IPS-NIHi11 (cell line): ENCODE data around the gene ANKHD1.

Experiments used
- DNase-seq: peaks from one replicate; pipeline ENCODE4 v3.0.0; 2012; ENCODE audit warnings: mixed read lengths, low spot score

The ANKHD1 gene

DNA sequence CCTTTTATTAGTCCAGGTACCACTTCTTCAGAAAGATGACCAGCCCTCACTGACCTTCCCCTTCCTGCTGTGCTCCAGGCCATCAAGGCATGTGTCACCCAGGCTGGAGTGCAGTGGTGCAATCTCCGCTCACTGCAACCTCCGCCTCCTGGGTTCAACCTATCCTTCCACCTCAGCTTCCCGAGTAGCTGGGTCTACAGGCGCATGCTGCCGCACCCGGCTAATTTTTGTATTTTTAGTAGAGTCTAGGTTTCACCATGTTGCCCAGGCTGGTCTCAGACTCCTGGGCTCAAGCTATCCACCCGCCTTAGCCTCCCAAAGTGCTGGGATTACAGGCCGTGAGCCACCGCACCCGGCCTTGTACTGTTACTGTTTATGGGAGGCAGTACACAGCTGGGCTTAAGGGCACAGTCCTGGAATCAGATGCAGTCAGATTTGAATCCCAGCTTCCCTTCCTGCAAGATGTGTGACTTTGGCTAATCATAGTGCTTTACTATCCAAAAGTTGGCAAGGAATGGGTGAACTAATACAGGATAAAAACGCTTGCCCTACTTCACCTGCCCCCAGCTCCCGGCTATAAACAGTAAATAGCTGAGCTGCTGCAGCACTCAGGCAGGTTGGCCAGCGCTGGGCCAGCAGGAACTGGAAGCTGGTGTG is 145.3 kb downstream of the ANKHD1 start:
- no peak for DNase-seq

DNA sequence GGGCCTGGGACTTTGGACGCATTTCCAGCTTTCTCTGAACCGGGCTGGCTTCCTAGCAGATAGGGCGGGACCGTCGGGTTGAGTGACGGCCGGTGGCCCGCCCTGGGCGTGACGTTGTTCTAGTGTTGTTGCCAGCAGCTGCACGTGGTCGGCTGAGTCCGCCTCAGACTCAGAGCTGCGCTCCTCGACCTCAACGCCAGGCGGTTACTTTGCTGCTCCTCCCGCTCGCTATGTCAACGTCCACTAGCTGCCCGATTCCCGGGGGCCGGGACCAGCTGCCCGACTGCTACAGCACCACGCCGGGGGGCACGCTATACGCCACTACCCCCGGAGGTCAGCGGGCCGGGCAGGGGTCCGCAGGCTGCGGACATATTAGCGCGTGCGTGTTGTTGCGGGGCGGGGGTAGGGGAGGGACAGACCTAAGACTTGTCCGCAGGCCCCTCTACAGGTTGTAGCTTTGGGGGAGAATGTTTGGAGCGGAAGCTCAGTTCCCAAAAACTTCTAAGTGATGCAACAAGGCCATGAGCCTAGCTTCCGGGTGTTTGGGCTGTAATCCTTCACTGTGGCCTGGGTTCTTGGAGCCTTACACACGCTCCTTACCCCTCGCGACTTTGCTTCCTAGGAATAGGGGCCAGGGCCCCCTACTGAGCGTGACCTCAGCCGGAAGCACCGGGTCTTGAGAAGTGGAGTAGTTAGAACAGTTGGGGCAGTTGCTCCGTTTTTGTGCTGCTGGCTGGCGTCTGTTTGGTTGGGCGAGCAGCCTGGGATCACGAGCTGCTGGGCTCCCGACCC is 146.1 kb downstream of the ANKHD1 start, which contains the start of gene EIF4EBP3:
Gene EIF4EBP3, plus strand, starts transcription at position 155 of the 792 bp plus-strand sequence. Its CDS starts 76 bp downstream, at position 231.
- DNase-seq: peak; percentile 94

DNA sequence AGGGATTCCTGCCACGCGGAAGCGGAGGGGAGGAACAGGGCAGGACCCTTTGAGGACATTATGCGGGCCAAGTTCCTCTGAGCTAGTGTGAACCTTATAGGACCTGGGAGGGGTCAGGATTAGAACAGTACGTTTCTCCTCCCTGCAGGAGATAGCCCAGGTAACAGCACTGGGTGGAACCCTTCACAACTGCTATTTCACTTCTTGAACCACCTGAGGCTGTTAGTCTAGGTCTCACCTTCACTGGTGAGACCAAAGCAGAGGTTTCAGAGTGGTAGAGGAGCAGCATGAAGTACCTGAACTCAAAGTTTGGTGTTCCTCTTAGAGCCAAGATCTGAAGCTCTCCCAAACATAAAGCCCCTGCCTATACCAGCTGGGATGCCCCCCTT is 146.7 kb downstream of the ANKHD1 start:
- no peak for DNase-seq

DNA sequence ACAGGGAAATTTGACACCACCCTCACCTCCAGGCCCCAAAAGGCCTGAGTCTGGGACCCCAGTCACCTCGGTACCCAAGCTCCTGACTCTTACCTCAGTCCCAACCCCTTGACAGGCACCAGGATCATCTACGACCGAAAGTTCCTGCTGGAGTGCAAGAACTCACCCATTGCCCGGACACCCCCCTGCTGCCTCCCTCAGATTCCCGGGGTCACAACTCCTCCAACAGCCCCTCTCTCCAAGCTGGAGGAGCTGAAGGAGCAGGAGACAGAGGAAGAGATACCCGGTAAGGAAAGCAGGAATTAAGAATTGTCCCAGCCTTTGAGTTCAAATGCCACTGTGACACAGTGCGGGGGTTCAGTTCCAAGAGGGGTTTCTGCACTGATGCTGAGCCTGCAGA is 147.2 kb downstream of the ANKHD1 start:
- no peak for DNase-seq

DNA sequence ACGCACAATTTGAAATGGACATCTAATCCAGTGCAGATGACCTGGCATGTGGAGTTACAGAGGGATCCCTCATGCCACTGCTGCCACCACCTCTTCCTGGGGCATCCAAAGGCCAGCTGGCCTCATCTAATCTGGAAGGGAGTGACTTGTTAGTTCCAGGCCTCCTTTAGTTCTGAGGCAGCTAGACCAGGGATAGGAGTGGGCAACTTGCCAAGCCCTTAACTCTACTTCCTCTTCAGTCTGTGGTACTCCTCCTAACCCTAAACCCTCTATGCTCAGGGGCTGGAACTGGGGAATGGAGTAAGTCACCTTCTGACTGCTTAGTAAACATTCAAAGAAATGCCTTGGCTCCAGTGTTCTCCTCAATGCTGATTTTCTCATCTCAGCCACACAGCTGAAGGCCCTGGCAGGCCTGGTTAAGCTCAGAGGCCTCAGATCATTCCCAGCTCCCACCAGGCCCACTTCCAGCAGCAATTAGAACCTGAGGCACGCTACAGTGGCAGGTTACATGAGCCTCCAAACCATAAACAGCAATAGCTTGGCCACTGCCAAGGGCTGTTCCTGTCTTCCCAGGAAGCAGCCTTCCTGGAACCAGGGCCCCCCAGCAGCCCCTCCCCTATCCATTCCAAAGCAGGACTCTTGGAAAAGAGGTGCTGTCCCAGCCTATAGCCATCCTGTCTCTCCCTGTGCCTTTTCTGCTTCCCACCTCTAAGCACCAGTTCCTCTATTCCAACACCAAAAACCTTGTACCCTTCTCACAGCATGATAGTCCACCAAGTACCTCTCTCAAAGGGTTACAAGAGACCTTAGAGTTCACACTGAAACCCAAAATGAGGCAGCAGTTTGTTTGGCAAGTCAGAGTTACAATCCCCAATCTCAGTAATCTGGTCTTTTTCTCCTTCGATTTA is 147.9 kb downstream of the ANKHD1 start:
- no peak for DNase-seq

DNA sequence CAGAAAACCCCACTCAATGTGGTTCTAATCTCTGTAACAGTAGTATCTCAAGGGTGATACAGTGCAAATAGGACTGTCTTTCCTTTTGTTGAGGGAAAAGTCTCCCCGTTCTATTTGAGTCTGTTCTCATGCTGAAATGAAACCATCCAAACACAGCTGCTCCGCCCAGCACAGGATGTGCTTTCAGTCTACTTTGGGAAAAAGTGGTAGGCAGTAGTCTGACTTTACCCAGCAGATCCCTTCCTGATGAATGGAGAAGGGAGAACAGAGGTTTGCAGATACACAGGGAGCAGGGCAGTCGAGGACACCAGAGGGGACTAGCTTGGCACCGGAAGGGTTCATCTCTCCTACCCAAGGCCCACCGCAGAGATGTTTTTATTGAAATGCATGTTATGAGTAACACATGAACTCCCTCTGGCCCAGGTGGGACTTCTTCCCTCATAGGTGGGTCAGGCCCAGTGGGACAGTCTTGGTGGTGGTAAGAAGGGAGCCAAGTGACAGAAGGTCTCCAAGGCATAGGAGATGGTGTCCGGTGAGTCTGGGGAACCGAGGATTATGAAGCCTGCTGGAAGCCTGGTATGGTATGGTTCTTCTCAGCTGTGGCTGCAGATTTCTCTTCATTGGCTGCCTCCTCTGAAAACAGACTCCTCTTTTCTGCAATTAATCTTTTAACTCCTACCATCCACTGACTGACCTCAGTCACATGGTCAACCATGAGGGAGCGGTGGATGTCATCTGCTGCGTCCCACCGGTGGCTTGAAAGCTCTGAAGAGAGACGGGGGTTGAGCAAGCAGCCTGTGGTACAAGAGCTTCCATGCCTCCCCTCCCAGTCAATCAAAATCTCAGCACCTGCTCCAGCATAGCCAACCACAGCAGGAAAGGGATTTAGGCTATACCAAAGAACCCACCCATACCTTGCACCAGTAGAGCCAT is 148.8 kb downstream of the ANKHD1 start:
- no peak for DNase-seq

DNA sequence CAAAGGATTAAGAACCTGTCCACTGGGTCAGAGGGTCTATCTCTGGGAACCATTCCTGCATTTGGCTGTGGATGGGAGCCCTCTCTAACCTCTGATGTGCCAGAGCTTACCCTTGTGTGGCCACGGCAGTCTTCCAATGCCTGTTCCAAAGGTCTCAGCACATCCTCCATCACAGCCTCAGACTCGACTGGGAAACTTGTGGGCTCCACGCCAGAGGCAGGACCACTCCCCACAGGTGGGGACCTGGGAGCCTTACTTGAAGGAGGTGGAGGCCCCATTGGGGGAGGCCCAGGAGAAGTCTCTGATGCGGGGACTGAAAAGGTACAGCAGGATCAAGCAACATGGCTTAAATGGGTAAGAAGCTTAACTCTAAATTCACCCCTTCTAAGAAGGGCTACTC is 150.2 kb downstream of the ANKHD1 start:
- DNase-seq: no peak

DNA sequence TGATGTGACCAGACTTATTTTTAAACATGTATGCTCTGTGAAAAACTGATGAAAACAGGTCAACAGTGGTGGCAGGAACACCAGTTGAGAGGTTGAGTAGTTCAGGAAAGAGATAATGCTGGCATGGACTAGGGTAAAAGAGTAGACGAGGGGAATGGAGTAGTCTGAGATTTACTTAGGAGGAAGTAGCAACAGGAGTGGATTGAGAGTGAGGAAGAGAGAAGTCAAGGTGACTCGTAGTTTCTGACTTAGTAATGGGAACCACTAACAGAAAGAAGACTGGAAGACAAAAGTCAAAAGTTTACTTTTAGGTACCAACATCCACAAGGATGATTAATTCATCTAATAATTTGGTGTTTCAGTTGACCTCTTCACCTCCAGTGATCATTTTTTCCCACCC is 152.0 kb downstream of the ANKHD1 start:
- DNase-seq: no peak

DNA sequence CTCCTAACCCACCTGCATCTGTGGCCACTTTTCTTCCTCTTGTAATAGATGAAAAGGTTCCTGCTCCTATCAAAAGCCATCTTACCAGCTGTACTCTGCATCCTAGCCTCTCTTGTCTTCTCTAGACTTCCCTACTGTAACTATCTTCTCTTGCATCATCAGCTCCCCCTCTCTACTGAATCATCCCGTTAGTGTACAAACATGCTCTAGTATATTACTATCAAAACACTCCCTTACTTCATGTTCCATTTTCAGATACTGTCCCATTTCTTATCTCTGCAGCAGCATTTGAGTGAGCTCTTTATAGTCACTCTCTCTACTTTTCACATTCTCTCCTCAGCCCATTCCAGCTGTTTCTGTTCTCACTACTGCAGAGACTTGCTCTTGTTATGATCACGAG is 152.8 kb downstream of the ANKHD1 start:
- DNase-seq: no peak

DNA sequence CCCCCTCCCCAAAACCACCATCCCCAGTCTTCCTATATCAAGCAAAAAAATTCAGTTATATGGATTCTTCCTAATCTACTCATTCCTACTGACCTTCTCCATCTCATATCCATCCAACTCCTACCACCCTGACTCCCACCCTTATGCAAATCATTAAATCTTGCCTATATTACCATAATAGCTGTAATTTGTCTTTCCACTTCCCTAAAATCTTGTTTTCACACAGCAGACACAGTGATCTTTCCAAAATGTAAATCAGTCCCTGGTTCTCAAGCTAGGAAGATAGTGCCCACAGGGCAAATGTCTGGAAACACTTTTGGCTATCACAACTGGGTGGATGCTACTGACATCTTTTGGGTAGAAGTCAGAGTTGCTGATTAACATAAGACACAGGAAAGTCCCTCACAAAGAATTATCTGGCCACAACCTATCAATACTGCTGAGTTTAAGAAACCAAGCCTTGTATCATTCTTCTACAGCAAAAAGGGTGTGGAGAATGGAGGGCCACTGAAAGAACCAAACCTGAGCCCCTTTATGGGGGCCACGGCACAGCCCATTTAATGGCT is 154.2 kb downstream of the ANKHD1 start:
- no peak for DNase-seq

DNA sequence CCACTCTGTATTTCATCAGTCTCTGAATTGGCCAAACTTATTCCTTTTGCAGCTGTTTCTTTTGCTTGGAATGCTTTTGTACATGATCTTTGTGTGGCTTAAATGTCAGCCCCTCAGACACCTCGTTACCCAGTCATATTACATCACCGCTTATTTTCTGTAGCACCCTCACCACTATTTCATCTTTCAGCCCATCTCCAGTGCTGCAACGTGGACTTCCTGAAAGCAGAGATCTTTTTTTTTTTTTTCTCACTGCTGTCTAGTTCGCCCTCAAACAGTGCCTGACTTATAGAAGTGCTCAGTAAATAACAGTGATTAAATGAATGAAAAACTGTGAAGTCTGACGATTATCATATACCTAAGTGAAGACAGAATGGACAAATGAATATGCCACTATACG is 154.8 kb downstream of the ANKHD1 start:
- DNase-seq: no peak

DNA sequence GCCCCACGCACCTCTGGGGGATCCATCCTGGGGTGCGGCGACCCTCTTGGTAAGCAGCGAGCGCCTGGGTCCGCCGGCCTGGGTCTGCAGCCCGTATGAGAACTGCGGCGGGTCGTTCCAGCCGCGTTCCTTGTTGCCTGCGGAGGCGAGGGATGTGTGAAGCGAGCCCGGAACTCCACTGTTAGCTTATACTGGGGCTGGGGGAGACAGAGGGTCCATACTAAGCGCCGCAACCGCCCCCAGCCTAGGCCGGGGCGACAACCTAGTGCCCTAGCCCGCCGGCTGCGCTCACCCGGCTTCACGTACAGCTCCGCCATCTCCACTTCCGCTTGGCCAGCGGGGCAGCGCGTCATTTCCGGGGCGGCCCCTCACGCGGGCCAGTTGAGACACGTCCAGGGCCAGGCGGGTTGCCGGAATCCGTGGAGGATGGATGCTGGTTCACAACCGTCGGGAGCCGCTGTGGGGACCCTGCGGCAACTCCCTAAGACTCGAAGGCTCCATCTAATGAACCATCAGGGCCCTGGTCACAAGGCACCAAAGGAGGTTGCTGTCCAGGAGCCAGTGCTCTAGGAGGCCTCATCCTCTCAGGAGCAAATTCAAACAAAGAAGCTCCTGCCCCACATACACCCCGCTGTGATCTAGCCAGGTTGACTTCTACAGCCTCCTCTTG is 155.6 kb downstream of the ANKHD1 start, which contains the start of gene SRA1:
Gene SRA1, minus strand, starts transcription at position 338 of the 670 bp plus-strand sequence. Its CDS starts 21 bp downstream, at position 317.
- peak; percentile 96 for DNase-seq

DNA sequence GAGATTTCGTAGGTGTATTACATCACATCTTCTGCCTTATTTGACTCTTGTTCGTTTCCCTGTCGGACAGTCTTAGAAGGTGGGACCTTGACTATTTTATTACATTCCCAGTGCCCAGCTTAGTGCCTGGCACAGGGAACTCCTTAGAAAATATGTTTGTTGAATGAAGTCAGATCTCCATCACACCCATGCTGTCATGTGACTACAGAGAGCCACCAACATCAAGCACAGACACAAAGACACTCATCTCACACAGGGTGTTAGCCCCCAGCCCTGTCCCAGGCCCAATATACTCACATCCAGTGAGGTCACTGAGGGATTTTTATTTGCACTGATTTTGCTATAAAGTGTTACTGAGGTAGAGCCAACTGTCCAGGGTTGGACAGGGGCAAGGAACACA is 156.3 kb downstream of the ANKHD1 start:
- DNase-seq: no peak

DNA sequence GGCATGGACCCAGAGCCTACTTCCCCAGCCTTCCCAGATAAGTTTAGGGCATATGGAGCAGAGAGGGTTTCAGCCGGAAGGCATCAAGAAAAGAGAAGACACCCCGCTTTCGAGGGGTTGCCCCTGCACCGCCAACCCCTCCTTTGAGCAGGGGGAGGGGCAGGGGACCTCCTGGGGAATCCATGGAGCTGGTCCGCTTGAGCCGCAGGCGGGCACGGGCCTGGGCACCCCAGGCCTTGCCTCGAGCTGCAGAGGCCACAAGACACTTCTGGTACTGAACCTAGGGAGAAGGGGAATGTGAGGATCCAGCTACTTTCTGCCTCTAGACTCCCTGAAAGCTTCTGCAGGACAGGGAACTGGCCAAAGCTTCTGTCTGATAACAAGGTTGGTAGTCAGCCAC is 156.9 kb downstream of the ANKHD1 start:
- DNase-seq: no peak

DNA sequence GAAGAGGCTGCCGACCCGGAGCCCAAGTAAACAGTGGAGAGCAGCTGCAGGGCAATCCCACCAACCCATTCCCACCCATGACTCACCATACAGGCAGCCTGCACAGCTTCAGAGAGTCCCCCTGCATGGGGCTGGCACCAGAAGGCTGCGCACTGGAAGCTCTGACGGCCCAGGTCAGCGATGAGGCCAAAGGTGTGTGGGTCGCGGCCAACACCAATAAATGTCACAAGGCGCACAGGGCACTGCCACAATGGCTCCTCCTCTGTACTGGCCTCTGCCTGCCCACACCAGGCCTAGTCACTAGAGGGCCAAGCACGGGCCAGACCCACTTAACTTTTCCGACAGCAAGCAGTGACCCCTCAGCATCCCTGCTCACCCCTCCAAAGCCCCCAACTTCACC is 158.6 kb downstream of the ANKHD1 start:
- DNase-seq: no peak

DNA sequence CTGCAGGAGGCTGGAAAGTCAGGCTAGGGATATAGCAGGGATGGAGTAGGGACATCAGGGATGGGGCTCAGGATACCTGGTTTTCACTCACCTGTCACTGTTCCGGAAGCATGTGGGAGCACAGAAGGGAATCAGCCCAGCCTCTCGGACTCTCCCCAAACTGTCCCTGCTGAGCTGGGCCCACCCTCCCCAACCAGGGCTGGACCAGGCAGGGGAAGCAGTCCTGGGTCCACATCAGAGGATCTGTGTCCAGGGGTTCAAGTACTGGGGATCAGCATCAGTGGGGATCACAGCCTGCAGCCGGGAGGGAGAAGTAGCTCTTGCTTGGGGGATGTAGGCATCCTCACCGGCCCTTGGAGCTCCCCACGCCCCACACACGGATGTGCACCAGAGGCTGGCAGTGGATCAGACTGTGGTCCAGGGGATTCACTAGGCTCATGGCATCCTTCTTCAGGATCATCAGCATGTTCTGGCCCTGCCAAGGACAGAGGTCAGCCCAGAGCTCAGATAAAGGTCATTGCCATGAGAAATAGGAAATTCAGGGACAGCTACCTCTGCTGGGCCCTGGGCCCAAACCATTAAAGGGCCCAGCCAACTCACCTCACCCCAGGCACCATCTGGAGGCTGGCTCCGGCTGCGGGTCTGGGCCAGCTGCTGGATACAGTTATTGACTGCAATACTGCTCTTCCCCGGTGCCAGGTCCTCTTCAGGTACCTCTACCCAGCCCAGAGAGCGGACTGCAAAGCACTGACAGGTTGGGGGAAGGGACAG is 160.3 kb downstream of the ANKHD1 start:
- no peak for DNase-seq

DNA sequence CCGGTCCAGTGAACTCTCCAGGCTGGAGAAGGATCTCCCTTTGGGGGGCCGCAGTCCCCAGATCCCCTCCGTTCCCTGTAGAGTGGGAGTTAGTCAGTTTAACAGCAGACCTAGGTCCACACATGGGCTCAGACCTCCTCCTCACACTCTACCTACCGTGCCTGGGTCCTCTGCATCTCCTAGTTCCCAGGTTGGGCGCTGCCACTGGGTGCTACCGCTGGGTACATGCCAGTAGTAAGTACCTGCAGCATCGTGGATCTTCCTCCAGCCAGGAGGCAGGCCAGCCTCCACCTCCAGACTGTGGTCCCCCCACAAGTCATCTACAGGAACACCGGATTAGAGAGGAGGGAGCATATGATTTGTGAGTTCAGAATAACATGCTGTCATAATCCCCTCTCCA is 162.0 kb downstream of the ANKHD1 start:
- no peak for DNase-seq

DNA sequence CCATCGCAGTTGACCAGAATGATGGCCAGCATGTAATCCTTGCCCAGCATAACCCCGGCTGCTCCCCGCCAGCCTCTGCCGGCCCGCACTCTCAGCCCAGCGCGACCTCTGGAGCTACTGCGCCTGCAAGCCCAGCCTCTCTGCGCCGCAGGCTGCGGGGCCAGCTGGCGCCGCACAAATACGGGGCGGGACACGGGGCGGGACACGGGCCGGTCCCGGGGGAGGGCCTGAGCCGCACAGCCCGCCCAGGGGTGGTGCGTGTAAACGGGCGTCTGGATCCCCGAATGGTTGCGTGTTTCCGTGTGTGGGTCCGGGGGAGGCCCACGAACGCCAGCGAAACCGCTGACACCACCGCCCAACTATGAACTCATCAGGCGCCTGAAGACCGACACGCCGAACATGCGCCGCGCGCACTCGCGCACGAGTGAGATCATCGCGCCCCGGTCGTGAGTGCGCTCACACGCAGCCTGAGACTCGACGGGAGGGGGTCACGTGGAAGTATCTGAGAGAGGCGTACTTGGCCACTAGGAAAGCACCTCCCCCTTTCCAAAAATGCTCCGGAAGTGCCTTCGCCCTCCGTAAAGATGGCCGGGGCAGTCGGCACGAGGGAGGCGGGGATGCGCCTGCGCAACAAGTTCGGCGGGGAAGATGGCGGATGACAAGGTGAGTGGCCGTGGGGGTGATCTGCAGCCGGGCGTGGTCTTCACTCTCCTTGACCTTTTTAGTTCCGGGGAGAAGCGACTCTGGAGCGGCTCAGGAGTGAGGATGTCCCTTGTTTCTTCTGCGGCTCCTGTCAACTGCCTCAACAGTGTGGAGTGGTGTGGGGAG is 162.8 kb downstream of the ANKHD1 start, which contains the start of the genes APBB3 and SLC35A4:
Gene APBB3, minus strand, starts transcription at position 403 of the 828 bp plus-strand sequence. Its CDS starts 353 bp downstream, at position 50.
Gene SLC35A4, plus strand, starts transcription at position 633 of the 828 bp plus-strand sequence. CDS start 2,342 bp downstream, outside the sequence.
- peak; percentile 95 for DNase-seq
